GM12891 (cell line): ENCODE measurements around the gene RAP1GAP.

ENCODE experiments used
- POLR2A ChIP-seq: IDR thresholded peaks from 2 replicates; pipeline ENCODE4 v1.6.1; 2011; ENCODE audit warnings: low read depth, low read length, control low read depth
- POLR2AphosphoS5 ChIP-seq: IDR thresholded peaks from 2 replicates; pipeline ENCODE4 v1.6.1; 2011; ENCODE audit warnings: low read depth, low read length, control low read depth

DNA sequence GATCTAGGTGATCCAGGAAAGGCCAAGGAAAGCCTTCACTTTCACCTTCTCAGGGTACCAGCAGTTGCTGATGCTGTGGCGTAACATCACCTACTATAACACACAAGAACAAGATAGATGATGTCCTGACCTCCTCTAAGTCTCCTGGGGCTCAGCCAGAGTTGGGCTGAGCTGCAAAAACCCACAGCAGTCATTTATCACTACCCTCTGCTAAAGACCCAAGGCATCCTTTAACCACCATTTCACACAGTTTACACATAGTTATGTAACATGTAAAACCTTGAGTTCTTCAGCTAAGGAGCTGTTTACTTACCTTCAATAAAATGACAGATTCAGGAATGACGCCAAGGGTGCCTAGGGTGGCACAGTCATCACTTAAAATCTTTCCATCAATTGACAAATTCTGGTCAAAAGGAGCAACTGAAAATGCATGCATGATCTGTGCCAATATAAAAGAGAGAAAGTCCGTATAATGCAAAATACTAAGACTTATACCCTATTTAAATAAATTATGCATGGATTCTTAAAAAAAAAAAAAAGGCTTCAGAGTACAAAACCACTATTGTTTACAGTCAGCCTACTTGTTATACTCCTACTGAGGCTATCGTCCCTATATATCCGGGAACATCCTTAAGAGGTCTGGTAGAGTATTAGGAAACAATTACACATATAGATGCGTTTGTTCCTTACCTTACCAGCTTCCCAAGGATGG lies 20.7 kb upstream of the RAP1GAP start:
- TF ChIP-seq POLR2A, result no peak
- TF ChIP-seq POLR2AphosphoS5, result no peak
